Measurements from ENCODE around the gene SEPTIN12. TPM values are rescaled to one million over a fixed set of nuclear protein-coding genes. Genes with fewer than 3 reads are reported as not detected.

The SEPTIN12 gene
- total RNA-seq, 1 donor from 2014 or later, result not detected

Other genes with a start within 250 kb of the SEPTIN12 start
- 18.9 TPM for gene CDIP1, start 249.6 kb downstream of the SEPTIN12 start, total RNA-seq
- gene C16orf96, start 232.0 kb downstream of the SEPTIN12 start, total RNA-seq, result 0.04 TPM
- gene UBALD1, start 173.5 kb downstream of the SEPTIN12 start, total RNA-seq, result 12.7 TPM
- 19.2 TPM for gene MGRN1, start 163.5 kb downstream of the SEPTIN12 start, total RNA-seq
- gene NUDT16L1, start 94.8 kb downstream of the SEPTIN12 start, total RNA-seq, result 24.2 TPM
- gene ANKS3, start 54.1 kb downstream of the SEPTIN12 start, total RNA-seq, result 8.1 TPM
- 0.28 TPM for gene DNAAF8, start 53.8 kb downstream of the SEPTIN12 start, total RNA-seq
- 5.2 TPM for gene ZNF500, start 21.2 kb downstream of the SEPTIN12 start, total RNA-seq
- gene SMIM22, start 7.0 kb upstream of the SEPTIN12 start, total RNA-seq, result 12.9 TPM
- 21.3 TPM for gene ROGDI, start 14.3 kb upstream of the SEPTIN12 start, total RNA-seq
- gene GLYR1, start 58.9 kb upstream of the SEPTIN12 start, total RNA-seq, result 49.9 TPM
- gene UBN1, start 59.1 kb upstream of the SEPTIN12 start, total RNA-seq, result 12.0 TPM
- 705 TPM for gene PPL, start 148.8 kb upstream of the SEPTIN12 start, total RNA-seq
- gene SEC14L5, start 170.0 kb upstream of the SEPTIN12 start, total RNA-seq, result 1.2 TPM
- 6.0 TPM for gene NAGPA, start 245.6 kb upstream of the SEPTIN12 start, total RNA-seq